KMS-11 (cell line): ENCODE results near the gene SLBP.
"Not testable (repeated sequence)": the region's sequence is repeated elsewhere in the genome, so short reads cannot be mapped to it uniquely, and the experiment has no call there.

Experiments
- H2AFZ ChIP-seq: fragments of 200-600 bp; sonication (generic); 2 replicates; pipeline ENCODE4 v1.6.1; 2016; ENCODE audit warnings: antibody characterized with exemption, mixed run types, low read depth
- H3K27ac ChIP-seq: fragments of 200-600 bp; sonication (generic); 2 replicates; pipeline ENCODE4 v1.6.1; 2016; ENCODE audit warnings: mild to moderate bottlenecking, mixed run types
- H3K27me3 ChIP-seq: fragments of 200-600 bp; sonication (generic); 2 replicates; pipeline ENCODE4 v1.6.1; 2017; ENCODE audit warnings: mild to moderate bottlenecking, low read depth, mixed run types, moderate library complexity; ENCODE audit not compliant: insufficient read depth
- H3K36me3 ChIP-seq: fragments of 200-600 bp; sonication (generic); 2 replicates; pipeline ENCODE4 v1.6.1; 2017; ENCODE audit warnings: mild to moderate bottlenecking, mixed run types; ENCODE audit not compliant: insufficient read depth
- H3K4me1 ChIP-seq: fragments of 200-600 bp; sonication (generic); 2 replicates; pipeline ENCODE4 v1.6.1; 2016; ENCODE audit warnings: mild to moderate bottlenecking, low read depth, mixed run types; ENCODE audit not compliant: poor library complexity, severe bottlenecking
- H3K4me2 ChIP-seq: fragments of 200-600 bp; sonication (generic); 2 replicates; pipeline ENCODE4 v1.7.0; 2016; ENCODE audit warnings: mild to moderate bottlenecking, mixed run types
- H3K4me3 ChIP-seq: fragments of 200-600 bp; sonication (generic); IDR thresholded peaks from 2 replicates; pipeline ENCODE4 v1.6.1; 2017; ENCODE audit warnings: low read depth, low read length, mixed read lengths; ENCODE audit not compliant: insufficient read depth
- H3K79me2 ChIP-seq: fragments of 200-600 bp; sonication (generic); 2 replicates; pipeline ENCODE4 v1.6.1; 2016; ENCODE audit warnings: low read depth, mixed run types; ENCODE audit not compliant: insufficient read depth
- H3K9ac ChIP-seq: fragments of 200-600 bp; sonication (generic); 2 replicates; pipeline ENCODE4 v1.6.1; 2016; ENCODE audit warnings: mild to moderate bottlenecking, mixed run types
- H4K20me1 ChIP-seq: fragments of 200-600 bp; sonication (generic); 2 replicates; pipeline ENCODE4 v1.6.1; 2016; ENCODE audit warnings: mild to moderate bottlenecking, mixed run types; ENCODE audit not compliant: insufficient read depth
- TF ChIP-seq, protein P1 (sequence below): fragments of 200-600 bp; sonication (generic); conservative IDR thresholded peaks from 2 replicates; pipeline ENCODE4 v1.6.1; 2017; ENCODE audit warnings: low read depth, mild to moderate bottlenecking, antibody characterized with exemption, low read length, moderate library complexity, mixed read lengths

Gene SLBP

GRCh38 chr4:1673671-1674070, 38.4 kb downstream of the SLBP start:
- Histone ChIP-seq H3K4me2 (no peak overlapping the region), H3K36me3 (no peaks in the 10 kb centered on the region)
- TF ChIP-seq, protein P1, sequence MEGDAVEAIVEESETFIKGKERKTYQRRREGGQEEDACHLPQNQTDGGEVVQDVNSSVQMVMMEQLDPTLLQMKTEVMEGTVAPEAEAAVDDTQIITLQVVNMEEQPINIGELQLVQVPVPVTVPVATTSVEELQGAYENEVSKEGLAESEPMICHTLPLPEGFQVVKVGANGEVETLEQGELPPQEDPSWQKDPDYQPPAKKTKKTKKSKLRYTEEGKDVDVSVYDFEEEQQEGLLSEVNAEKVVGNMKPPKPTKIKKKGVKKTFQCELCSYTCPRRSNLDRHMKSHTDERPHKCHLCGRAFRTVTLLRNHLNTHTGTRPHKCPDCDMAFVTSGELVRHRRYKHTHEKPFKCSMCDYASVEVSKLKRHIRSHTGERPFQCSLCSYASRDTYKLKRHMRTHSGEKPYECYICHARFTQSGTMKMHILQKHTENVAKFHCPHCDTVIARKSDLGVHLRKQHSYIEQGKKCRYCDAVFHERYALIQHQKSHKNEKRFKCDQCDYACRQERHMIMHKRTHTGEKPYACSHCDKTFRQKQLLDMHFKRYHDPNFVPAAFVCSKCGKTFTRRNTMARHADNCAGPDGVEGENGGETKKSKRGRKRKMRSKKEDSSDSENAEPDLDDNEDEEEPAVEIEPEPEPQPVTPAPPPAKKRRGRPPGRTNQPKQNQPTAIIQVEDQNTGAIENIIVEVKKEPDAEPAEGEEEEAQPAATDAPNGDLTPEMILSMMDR = no peak

DNA sequence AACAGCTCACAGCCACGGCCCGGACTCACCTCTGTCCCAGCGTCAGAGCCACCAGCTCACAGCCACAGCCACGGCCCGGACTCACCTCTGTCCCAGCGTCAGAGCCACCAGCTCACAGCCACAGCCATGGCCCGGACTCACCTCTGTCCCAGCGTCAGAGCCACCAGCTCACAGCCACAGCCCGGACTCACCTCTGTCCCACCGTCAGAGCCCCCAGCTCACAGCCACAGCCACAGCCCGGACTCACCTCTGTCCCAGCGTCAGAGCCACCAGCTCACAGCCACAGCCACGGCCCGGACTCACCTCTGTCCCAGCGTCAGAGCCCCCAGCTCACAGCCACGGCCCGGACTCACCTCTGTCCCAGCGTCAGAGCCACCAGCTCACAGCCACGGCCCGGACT, 41.1 kb downstream of the SLBP start:
- peaks cover 14% of the 10 kb centered on the region for H3K27me3 ChIP-seq
- H4K20me1 ChIP-seq = not testable (repeated sequence)

More at GRCh38 chr4:1673671-1674070, 38.4 kb downstream of the SLBP start:
- Histone ChIP-seq H3K27ac (no peak overlapping the region), H4K20me1 (no peaks in the 10 kb centered on the region), H3K4me3 (no peak overlapping the region), H3K79me2 (no peaks in the 10 kb centered on the region), H2AFZ (no peak overlapping the region), H3K4me1 (no peaks in the 10 kb centered on the region), H3K9ac (no peak overlapping the region), H3K27me3 (peaks cover 18% of the 10 kb centered on the region)

GRCh38 chr4:1670279-1670678, 41.8 kb downstream of the SLBP start:
- no peak overlapping the region for H3K27ac ChIP-seq
- no peak overlapping the region for H3K9ac ChIP-seq
- TF ChIP-seq, protein P1 = no peak
- H3K4me2 ChIP-seq = no peak overlapping the region
- no peaks in the 10 kb centered on the region for H4K20me1 ChIP-seq
- no peaks in the 10 kb centered on the region for H3K79me2 ChIP-seq
- H2AFZ ChIP-seq = no peak overlapping the region
- peaks cover 13% of the 10 kb centered on the region for H3K27me3 ChIP-seq
- no peak overlapping the region for H3K4me3 ChIP-seq
- H3K36me3 ChIP-seq = no peaks in the 10 kb centered on the region
- no peaks in the 10 kb centered on the region for H3K4me1 ChIP-seq

More for the DNA sequence above, 41.1 kb downstream of the SLBP start:
- H2AFZ ChIP-seq, H3K4me1 ChIP-seq, H3K36me3 ChIP-seq, H3K4me3 ChIP-seq, H3K9ac ChIP-seq, H3K79me2 ChIP-seq, H3K27ac ChIP-seq, H3K4me2 ChIP-seq: not testable (repeated sequence)

- no peaks in the 10 kb centered on the region for H4K20me1 ChIP-seq
- TF ChIP-seq, protein P1 = no peak
- H3K27ac ChIP-seq = no peak overlapping the region
Observed at GRCh38 chr4:1669850-1670249, 42.3 kb downstream of the SLBP start.

GRCh38 chr4:1669270-1669669, 42.8 kb downstream of the SLBP start:
- no peaks in the 10 kb centered on the region for H3K36me3 ChIP-seq
- peaks cover 6% of the 10 kb centered on the region; the same call in 1 of the 2 replicates for H3K27me3 ChIP-seq
- no peaks in the 10 kb centered on the region for H4K20me1 ChIP-seq
- no peaks in the 10 kb centered on the region for H3K79me2 ChIP-seq
- H3K4me3 ChIP-seq = no peak overlapping the region
- no peak overlapping the region for H2AFZ ChIP-seq
- H3K4me1 ChIP-seq = no peaks in the 10 kb centered on the region
- H3K4me2 ChIP-seq = no peak overlapping the region
- H3K27ac ChIP-seq = no peak overlapping the region
- TF ChIP-seq, protein P1 = no peak
- H3K9ac ChIP-seq = no peak overlapping the region

More at GRCh38 chr4:1669850-1670249, 42.3 kb downstream of the SLBP start:
- no peaks in the 10 kb centered on the region for H3K4me1 ChIP-seq
- no peak overlapping the region for H3K4me3 ChIP-seq
- no peaks in the 10 kb centered on the region for H3K36me3 ChIP-seq
- H3K79me2 ChIP-seq = no peaks in the 10 kb centered on the region
- H3K4me2 ChIP-seq = no peak overlapping the region
- H3K27me3 ChIP-seq = peaks cover 9% of the 10 kb centered on the region; the same call in 1 of the 2 replicates
- H2AFZ ChIP-seq = no peak overlapping the region
- H3K9ac ChIP-seq = no peak overlapping the region
